NCI-H82 (cell line): ENCODE data around the gene DAAM1.
A peak's percentile ranks its signal among the peaks of the same experiment; 100 is the strongest.

Source experiments
- DNase-seq: peaks from one replicate; lab custom pipeline; 2025; lab: John Stamatoyannopoulos, UW

The DAAM1 gene

DNA sequence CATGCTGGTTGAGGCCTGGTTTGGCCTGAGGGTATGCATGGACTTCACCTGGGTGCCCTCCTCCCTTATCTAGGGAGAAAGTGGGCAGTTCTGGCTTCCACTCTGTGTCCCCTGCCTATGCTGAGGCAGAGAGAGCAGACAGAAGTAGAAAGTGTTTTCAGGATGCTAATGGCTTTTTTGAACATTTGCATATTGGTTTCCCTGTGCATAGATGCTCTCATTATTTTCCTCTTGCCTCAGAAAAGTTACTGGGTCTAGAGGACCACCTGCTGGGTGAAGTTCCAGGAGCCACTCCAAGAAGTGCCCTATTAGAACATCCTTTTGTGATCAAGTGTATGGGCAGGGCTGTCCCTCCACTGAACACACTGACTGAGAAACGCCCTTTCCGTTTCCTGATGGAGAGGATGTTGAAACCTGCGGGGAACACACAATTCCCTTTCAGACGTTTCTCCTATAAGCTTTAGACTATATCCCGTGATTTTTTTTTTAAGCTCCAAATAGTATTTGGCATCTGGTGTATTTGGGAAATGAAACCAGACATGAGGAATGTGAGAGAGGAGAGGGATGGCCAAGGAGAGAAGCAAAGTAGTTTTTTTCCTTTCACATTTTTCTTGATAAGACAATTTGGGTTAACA is 66.6 kb downstream of the DAAM1 start:
- no peak for DNase-seq

DNA sequence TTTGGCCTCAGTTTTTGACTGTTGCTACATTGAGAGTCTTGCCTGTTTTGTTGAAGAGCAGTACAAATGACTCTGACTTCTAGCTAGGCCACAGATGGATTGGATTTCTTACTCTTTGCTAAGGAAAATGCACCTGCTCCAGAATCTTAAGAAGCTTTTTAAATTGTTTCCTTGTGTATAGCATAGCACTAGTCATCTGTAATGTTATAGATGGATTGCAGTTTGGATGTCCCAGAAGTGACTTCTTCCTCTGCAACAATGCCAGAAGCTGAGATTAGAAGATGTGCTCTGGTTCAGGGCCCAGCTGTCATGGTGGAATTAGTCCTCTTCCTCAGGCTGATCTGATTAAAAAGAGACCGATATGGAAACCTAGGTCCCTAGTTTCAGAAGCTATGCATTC is 67.9 kb downstream of the DAAM1 start:
- peak; percentile 70 for DNase-seq

DNA sequence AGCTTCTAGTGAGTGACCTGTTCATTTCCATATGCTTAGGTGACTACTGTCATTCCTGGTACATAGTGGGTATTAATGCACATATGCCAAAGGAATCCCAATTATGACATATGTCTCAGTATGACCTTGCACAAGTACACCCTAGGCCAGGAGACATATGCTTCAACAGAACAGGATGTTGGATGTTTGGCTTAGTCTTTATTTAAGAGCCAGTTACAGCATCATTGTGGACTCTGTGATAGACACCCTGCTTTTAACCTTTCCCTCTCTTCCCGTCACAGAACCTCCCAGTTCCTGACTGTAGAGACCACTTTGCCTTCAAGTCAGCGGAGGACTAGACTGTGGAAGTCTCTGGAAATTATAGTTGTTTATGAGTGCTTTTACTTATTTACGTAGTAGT is 72.9 kb downstream of the DAAM1 start:
- DNase-seq = no peak

GRCh38 chr14:59262717-59263454 is 74.4 kb downstream of the DAAM1 start:
- DNase-seq = no peak

DNA sequence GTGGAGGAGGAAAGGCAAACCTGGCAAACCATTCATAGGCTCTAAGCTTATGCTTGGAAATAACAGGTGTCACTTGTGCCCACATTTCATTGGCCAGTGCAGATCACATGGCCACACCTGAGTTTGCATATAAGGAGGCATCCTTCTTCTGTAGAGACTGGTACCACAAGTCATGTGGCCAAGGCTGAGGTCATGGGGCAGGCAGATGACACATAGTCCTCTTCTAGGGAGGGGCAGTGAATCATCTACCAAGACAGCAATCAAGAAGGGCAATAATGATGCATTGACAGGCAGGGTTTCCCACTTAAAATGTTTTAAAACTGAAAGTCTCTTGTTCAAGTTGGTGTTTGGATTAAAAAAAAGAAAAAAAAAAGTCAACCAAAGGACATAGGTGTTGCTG is 77.3 kb downstream of the DAAM1 start:
- no peak for DNase-seq

DNA sequence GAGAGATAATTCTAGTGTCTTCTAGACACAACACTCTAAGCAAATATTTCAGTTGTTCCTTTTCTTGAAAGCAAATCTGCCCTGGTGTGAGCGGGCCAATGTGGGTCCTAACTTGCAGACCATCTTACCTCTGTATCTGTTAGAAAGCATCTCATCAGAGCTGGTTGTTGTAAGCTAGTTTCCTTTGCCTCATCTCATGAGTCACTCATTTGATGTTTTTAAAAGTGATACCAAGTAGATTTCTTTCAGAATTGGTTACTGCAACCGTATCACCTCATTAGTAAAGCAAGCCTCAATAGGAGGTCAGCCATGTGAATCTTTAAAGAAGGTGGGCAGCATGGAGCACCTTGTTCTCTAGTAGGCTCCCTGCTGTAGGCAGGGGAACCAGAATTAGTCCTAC is 78.6 kb downstream of the DAAM1 start:
- no peak for DNase-seq

- DNase-seq = no peak
These were observed 79.5 kb downstream of the DAAM1 start for GRCh38 chr14:59268011-59268410.

DNA sequence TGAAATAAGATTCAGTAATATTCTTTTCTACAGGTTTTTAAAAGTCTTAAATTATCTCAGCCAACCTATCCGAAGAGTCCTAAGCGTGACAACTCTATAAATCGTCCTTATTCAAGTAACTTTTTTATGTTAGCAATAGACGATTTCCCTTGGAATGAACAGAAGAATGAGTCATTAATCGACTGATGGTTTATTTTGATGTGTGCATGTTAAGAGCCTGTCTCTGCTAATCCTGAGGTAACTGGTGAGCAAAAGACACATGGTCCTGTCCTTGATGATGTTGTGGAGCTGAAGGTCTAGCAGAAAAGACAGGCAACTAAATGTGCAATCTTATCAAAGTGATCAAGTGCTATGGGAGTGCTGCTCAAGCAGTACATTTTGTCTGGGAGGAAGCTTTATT is 80.4 kb downstream of the DAAM1 start:
- no peak for DNase-seq

DNA sequence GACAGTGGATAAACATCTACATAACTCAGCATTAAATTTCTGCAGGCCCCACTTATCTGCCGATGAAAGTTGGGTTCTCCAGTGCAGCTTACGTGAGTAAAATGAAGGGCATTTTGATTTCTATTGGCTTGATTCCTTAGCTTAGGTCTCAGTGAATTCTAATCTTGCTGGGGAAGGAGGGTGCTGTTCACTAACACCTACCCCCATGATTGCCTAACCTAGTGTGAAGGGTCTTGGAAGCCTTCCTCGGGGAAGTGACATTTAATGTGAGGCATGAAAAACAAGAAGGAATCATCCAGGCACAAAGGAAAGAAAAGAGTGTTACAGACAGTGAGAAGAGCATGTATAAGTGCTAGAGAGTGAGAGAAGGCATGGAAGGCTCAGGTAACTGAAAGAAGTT is 81.0 kb downstream of the DAAM1 start:
- no peak for DNase-seq

GRCh38 chr14:59271256-59271655 is 82.8 kb downstream of the DAAM1 start:
- no peak for DNase-seq

DNA sequence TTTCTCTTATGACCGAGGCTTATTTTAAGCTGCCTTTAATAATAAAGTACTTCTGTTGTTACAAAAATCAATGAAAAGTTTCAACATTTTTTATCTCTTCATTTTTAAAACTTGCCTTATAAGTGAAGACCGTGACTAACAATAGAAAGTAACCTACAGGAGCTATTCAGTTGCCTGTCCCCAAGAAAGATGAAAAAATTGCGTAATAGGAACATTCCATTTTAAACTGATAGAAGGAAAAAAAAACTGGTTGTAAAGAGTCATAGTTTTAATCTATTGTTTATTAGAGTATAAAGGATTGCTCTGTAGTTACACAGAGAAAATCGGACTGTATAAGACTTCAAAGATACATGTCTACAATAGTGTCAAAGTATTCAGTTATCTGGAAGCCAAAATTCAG is 83.3 kb downstream of the DAAM1 start:
- DNase-seq = no peak

DNA sequence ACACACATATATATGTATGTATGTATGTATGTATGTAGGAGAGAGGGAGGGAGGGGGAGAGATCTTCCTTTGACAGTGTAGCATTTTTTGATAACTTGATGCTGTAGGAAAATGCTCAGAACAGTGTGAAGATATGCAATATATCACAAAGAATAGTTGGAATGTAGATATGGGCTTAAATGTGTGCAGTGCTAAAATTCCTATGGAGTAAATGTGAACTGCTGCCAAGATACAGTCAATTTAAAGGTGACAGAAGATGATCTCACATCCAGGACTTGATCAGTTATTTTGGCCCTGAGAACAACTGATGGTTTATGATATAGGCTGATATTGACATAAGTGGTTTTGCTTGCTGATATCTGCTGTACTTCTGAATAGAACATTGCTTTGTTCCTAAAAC is 84.2 kb downstream of the DAAM1 start:
- DNase-seq = no peak

DNA sequence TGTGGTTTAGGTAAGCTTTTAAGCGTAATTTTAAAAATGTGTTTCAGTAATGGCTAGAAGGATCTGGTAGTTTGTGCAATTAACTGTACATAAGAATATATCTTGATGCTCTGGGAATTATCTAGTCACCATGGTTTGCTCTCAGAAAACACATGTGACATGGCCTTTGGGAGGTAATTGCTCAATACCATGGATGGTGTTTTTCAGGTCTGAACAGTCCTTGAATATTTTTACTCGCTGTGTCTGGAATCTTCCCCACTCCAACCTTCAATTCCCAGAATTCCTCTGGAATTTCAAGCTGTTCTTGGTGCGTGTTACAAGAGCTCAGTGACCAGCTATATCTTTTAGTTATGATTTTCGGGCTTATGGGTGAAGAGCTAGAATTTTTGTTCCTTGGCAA is 85.3 kb downstream of the DAAM1 start:
- no peak for DNase-seq

- DNase-seq = peak; percentile 17
These were observed 86.5 kb downstream of the DAAM1 start for GRCh38 chr14:59274991-59275391.

- DNase-seq = no peak
These were observed 87.2 kb downstream of the DAAM1 start for GRCh38 chr14:59275668-59276067.

GRCh38 chr14:59276235-59276634 is 87.8 kb downstream of the DAAM1 start:
- DNase-seq = no peak

GRCh38 chr14:59277659-59278058 is 89.2 kb downstream of the DAAM1 start:
- DNase-seq = no peak

GRCh38 chr14:59278111-59278510 is 89.6 kb downstream of the DAAM1 start:
- DNase-seq = no peak

- DNase-seq = no peak
These were observed 92.5 kb downstream of the DAAM1 start for GRCh38 chr14:59280961-59281360.

- DNase-seq = peak; percentile 5
These were observed 93.3 kb downstream of the DAAM1 start for GRCh38 chr14:59281609-59282377.

- no peak for DNase-seq
These were observed 93.9 kb downstream of the DAAM1 start for GRCh38 chr14:59282378-59282765.

GRCh38 chr14:59283361-59283760 is 94.9 kb downstream of the DAAM1 start:
- DNase-seq = no peak

DNA sequence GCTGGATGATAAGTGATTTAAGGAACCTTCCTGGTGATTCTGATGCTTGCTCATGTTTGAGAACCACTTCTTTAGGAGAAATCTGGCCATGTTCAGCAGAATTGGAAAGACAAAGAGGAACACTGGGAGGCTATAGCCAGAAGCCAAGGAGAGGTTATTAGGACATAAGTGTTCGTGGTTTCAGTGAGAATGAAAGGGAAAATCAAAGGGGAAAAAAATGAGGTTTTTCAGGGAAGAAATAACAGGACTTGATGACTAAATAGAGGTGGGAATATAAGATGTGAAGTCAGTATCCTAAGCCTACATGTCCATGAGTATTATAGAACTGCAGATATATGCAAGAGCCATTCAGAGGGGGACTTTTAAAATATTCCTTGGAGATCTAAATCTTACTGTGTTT is 95.6 kb downstream of the DAAM1 start:
- no peak for DNase-seq
